DND-41 (cell line): Measurements from ENCODE around the gene HSPG2.
"Not testable (repeated sequence)": the region's sequence is repeated elsewhere in the genome, so short reads cannot be mapped to it uniquely, and the experiment has no call there.

Experiments
- CTCF ChIP-seq: IDR thresholded peaks from 2 replicates; pipeline ENCODE4 v1.5.1; 2012; ENCODE audit warnings: borderline replicate concordance, low read length, moderate library complexity, mild to moderate bottlenecking; ENCODE audit not compliant: poor library complexity, severe bottlenecking; ENCODE audit errors: extremely low read depth
- EZH2 ChIP-seq: IDR thresholded peaks from 3 replicates; pipeline ENCODE4 v1.6.1; 2012; ENCODE audit warnings: borderline replicate concordance, low read depth, mild to moderate bottlenecking, moderate library complexity, low read length, inconsistent platforms; ENCODE audit not compliant: severe bottlenecking

- not testable (repeated sequence) for TF ChIP-seq CTCF, EZH2
Measured at GRCh38 chr1:21975296-21975695, 38.2 kb upstream of the HSPG2 start.
